ENCODE results near the gene REXO5. TPM values are rescaled to one million over a fixed set of nuclear protein-coding genes. Genes with fewer than 3 reads are reported as not detected.

The REXO5 gene
- total RNA-seq, 3 donors from 2014 or later: 4.8 to 13.2 (median 5.9) TPM

DNA sequence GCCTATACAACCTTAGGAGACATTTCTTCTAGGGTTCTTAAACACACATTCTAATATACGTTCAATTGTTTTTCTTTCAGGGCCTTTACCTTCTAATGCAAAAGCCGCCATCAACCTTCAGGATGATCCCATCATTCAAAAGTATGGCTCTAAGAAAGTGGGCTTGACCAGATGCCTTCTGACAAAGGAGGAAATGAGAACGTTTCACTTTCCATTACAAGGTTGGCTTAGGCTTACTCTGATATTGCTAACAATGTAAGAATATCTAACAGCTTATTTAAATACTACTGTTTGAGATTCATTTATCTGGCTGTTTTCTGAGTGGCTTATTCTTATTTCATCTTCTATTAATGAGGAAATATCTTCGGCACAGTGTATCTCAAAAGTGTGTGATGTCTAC, 15.4 kb downstream of the REXO5 start:
- H3K36me3 ChIP-seq: no peaks in the 10 kb centered on the region
- intact Hi-C loops (cut with DNase I; ENCODE audit: low total_unique reads): no loop called here
- DNase-seq (ENCODE audit: low spot score in 2 of 2): no peak
- no peak overlapping the region for H3K27ac ChIP-seq
- no peak overlapping the region for H3K4me3 ChIP-seq
- H3K27me3 ChIP-seq: no peaks in the 10 kb centered on the region
- no peaks in the 10 kb centered on the region for H3K9me3 ChIP-seq
- TF ChIP-seq CTCF (IDR thresholded peaks at IDR 0.05) (no peak), POLR2AphosphoS5 (IDR thresholded peaks at IDR 0.05) (no peak), POLR2A (IDR thresholded peaks at IDR 0.05) (no peak)
- H3K4me1 ChIP-seq: no peaks in the 10 kb centered on the region

DNA sequence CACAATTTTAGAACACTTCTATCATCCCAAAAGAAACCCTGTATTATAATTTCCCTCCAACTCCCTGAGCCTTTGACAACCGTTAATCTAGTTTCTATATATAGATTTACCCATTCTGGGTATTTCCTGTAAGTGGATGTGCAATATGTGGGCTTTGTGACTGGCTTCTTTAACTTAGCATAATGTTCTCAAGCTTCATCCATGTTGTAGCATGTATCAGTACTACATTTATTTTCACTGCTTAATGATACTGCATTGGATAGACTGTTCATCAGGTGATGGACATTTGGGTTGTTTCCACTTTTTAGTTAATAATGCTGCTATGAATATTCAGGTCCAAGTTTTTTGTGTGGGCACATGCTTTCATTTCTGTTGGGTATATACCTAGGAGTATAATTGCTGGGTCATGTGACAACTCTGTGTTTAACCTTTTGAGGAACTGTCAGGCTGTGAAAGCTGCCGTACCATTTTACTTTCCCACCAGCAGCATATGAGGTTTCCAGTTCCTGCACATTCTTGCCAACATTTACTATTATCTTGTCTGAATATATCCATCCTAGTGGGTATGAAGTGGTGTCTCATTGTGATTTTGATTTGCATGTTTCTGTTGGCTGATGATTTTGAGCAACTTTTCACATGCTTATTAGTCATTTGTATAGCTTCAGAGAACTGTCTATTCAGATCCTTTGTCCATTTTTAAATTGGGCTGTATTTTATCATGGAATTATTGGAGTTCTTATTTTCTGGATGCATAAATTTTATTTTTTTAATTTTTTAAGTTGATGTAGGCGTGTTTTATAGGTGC, 16.4 kb downstream of the REXO5 start:
- no peak overlapping the region for H3K4me3 ChIP-seq

GRCh38 chr16:20826039-20826566, 19.8 kb downstream of the REXO5 start:
- no peak for TF ChIP-seq CTCF (IDR thresholded peaks at IDR 0.05)
- no peak for TF ChIP-seq POLR2AphosphoS5 (IDR thresholded peaks at IDR 0.05)
- TF ChIP-seq POLR2A (IDR thresholded peaks at IDR 0.05): no peak
- no peaks in the 10 kb centered on the region for H3K9me3 ChIP-seq
- H3K27ac ChIP-seq: no peak overlapping the region
- no peak overlapping the region for H3K4me3 ChIP-seq
- no peaks in the 10 kb centered on the region for H3K27me3 ChIP-seq
- no peaks in the 10 kb centered on the region for H3K36me3 ChIP-seq
- no peak for DNase-seq (ENCODE audit: low spot score in 2 of 2)
- no peaks in the 10 kb centered on the region for H3K4me1 ChIP-seq
- intact Hi-C loops (cut with DNase I; ENCODE audit: low total_unique reads): no loop called here

More for the DNA sequence above, 16.4 kb downstream of the REXO5 start:
- H3K36me3 ChIP-seq: no peaks in the 10 kb centered on the region
- TF ChIP-seq POLR2AphosphoS5 (IDR thresholded peaks at IDR 0.05) (no peak), CTCF (IDR thresholded peaks at IDR 0.05) (no peak), POLR2A (IDR thresholded peaks at IDR 0.05) (no peak)
- no peak for DNase-seq (ENCODE audit: low spot score in 2 of 2)
- intact Hi-C loops (cut with DNase I; ENCODE audit: low total_unique reads): no loop called here
- H3K9me3 ChIP-seq: no peaks in the 10 kb centered on the region
- H3K4me1 ChIP-seq: no peaks in the 10 kb centered on the region
- no peaks in the 10 kb centered on the region for H3K27me3 ChIP-seq
- no peak overlapping the region for H3K27ac ChIP-seq

GRCh38 chr16:20829536-20829935, 23.2 kb downstream of the REXO5 start:
- Histone ChIP-seq H3K27me3 (no peaks in the 10 kb centered on the region), H3K4me3 (no peak overlapping the region), H3K4me1 (no peaks in the 10 kb centered on the region), H3K36me3 (no peaks in the 10 kb centered on the region), H3K9me3 (no peaks in the 10 kb centered on the region), H3K27ac (no peak overlapping the region)
- TF ChIP-seq POLR2A (IDR thresholded peaks at IDR 0.05) (no peak), POLR2AphosphoS5 (IDR thresholded peaks at IDR 0.05) (no peak), CTCF (IDR thresholded peaks at IDR 0.05) (no peak)
- intact Hi-C loops (cut with DNase I; ENCODE audit: low total_unique reads): no loop called here
- DNase-seq (ENCODE audit: low spot score in 2 of 2): no peak

DNA sequence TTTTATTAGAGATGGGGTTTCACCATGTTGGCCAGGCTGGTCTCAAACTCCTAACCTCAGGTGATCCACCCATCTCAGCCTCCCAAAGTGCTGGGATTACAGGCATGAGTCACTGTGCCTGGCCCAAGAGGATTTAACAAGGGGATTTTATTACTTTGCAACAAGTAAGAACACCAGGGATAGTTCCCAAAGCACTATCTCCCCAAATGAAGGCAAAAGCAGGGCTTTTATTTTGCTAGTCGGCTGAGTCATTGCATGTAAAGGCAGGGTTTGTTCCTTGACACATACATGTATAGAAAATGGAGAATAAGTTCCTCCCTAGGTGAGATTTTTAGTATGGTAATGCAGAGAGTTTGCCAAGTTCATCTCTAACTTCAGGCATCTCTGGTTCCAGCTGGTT, 24.0 kb downstream of the REXO5 start:
- no peak for DNase-seq (ENCODE audit: low spot score in 2 of 2)
- TF ChIP-seq CTCF (IDR thresholded peaks at IDR 0.05) (no peak), POLR2AphosphoS5 (IDR thresholded peaks at IDR 0.05) (no peak), POLR2A (IDR thresholded peaks at IDR 0.05) (no peak)
- Histone ChIP-seq H3K27me3 (no peaks in the 10 kb centered on the region), H3K4me3 (no peak overlapping the region), H3K36me3 (no peaks in the 10 kb centered on the region), H3K9me3 (no peaks in the 10 kb centered on the region), H3K27ac (no peak overlapping the region), H3K4me1 (no peaks in the 10 kb centered on the region)
- intact Hi-C loops (cut with DNase I; ENCODE audit: low total_unique reads): no loop called here

Measured in breast epithelium (tissue), 4 donors.